Measurements from ENCODE around the gene TMEM106C. TPM values are rescaled to one million over a fixed set of nuclear protein-coding genes. Genes with fewer than 3 reads are reported as not detected.

Gene TMEM106C
- polyA plus RNA-seq, 1 donor (not counting 4 experiments of a cell fraction or from before 2014, with no cell fraction given), result 134 TPM

GRCh38 chr12:47993491-47993890 is 30.1 kb downstream of the TMEM106C start:
- H3K27ac ChIP-seq (ENCODE audit: control insufficient read depth, insufficient read depth, low read length), result no peak overlapping the region
- H3K9me1 ChIP-seq (ENCODE audit: control insufficient read depth, extremely low read depth, insufficient read depth, low read length), result no peaks in the 10 kb centered on the region
- H3K27me3 ChIP-seq (ENCODE audit: control insufficient read depth, extremely low read depth, insufficient read depth, low read length), result peaks cover 34% of the 10 kb centered on the region
- H3K36me3 ChIP-seq (ENCODE audit: control insufficient read depth in 2 of 2, extremely low read depth in 1 of 2, insufficient read depth in 2 of 2, low read length in 2 of 2), result no peaks in the 10 kb centered on the region
- dilution Hi-C loops (cut with MboI; ENCODE audit: extremely low pct_ligation_motif_present, low sequenced_read_pairs), result no loop called here
- H3K79me2 ChIP-seq (ENCODE audit: control insufficient read depth, insufficient read depth, low read length), result no peaks in the 10 kb centered on the region
- no peak overlapping the region for H3K4me3 ChIP-seq (ENCODE audit: control insufficient read depth in 2 of 3, extremely low read depth in 1 of 3, insufficient read depth in 2 of 3, low read depth in 1 of 3, low read length in 3 of 3)
- no peak for TF ChIP-seq CTCF (optimal IDR thresholded peaks at IDR 0.05 in 1 of 3, IDR thresholded peaks at IDR 0.05 in 1 of 3, conservative IDR thresholded peaks at IDR 0.05 in 1 of 3; ENCODE audit: extremely low read depth in 1 of 3, insufficient read depth in 2 of 3, low read length in 3 of 3)
- no peak for TF ChIP-seq EZH2 (IDR thresholded peaks at IDR 0.05; ENCODE audit: low read length)
- H3K4me1 ChIP-seq (ENCODE audit: control insufficient read depth, extremely low read depth, insufficient read depth, low read length), result no peaks in the 10 kb centered on the region
- H3K4me2 ChIP-seq (ENCODE audit: control insufficient read depth, extremely low read depth, insufficient read depth, low read depth, low read length), result no peak overlapping the region
- no peak overlapping the region for H3K9ac ChIP-seq (ENCODE audit: control insufficient read depth, extremely low read depth, insufficient read depth, low read length)
- no peak for DNase-seq (ENCODE audit: low read depth, low spot score)
- no peak overlapping the region for H2AFZ ChIP-seq (ENCODE audit: control insufficient read depth, low read length)
- no peak for FAIRE-seq
- H4K20me1 ChIP-seq (ENCODE audit: control insufficient read depth, extremely low read depth, insufficient read depth, low read length), result no peaks in the 10 kb centered on the region
- H3K9me3 ChIP-seq (ENCODE audit: control insufficient read depth, low read depth, low read length), result no peaks in the 10 kb centered on the region

- TF ChIP-seq CTCF (optimal IDR thresholded peaks at IDR 0.05 in 1 of 3, IDR thresholded peaks at IDR 0.05 in 1 of 3, conservative IDR thresholded peaks at IDR 0.05 in 1 of 3; ENCODE audit: extremely low read depth in 1 of 3, insufficient read depth in 2 of 3, low read length in 3 of 3) (no peak), EZH2 (IDR thresholded peaks at IDR 0.05; ENCODE audit: low read length) (no peak)
- H3K9ac ChIP-seq (ENCODE audit: control insufficient read depth, extremely low read depth, insufficient read depth, low read length), result no peak overlapping the region
- no peak overlapping the region for H3K4me3 ChIP-seq (ENCODE audit: control insufficient read depth in 2 of 3, extremely low read depth in 1 of 3, insufficient read depth in 2 of 3, low read depth in 1 of 3, low read length in 3 of 3)
- dilution Hi-C loops (cut with MboI; ENCODE audit: extremely low pct_ligation_motif_present, low sequenced_read_pairs), result no loop called here
- no peaks in the 10 kb centered on the region for H4K20me1 ChIP-seq (ENCODE audit: control insufficient read depth, extremely low read depth, insufficient read depth, low read length)
- peaks cover 5% of the 10 kb centered on the region for H3K4me1 ChIP-seq (ENCODE audit: control insufficient read depth, extremely low read depth, insufficient read depth, low read length)
- no peak overlapping the region for H3K27ac ChIP-seq (ENCODE audit: control insufficient read depth, insufficient read depth, low read length)
- H3K36me3 ChIP-seq (ENCODE audit: control insufficient read depth in 2 of 2, extremely low read depth in 1 of 2, insufficient read depth in 2 of 2, low read length in 2 of 2), result no peaks in the 10 kb centered on the region
- H3K9me3 ChIP-seq (ENCODE audit: control insufficient read depth, low read depth, low read length), result no peaks in the 10 kb centered on the region
- DNase-seq (ENCODE audit: low read depth, low spot score) (no peak), FAIRE-seq (no peak)
- H3K4me2 ChIP-seq (ENCODE audit: control insufficient read depth, extremely low read depth, insufficient read depth, low read depth, low read length), result no peak overlapping the region
- no peaks in the 10 kb centered on the region for H3K9me1 ChIP-seq (ENCODE audit: control insufficient read depth, extremely low read depth, insufficient read depth, low read length)
- H2AFZ ChIP-seq (ENCODE audit: control insufficient read depth, low read length), result no peak overlapping the region
- H3K79me2 ChIP-seq (ENCODE audit: control insufficient read depth, insufficient read depth, low read length), result no peaks in the 10 kb centered on the region
- H3K27me3 ChIP-seq (ENCODE audit: control insufficient read depth, extremely low read depth, insufficient read depth, low read length), result peaks cover 34% of the 10 kb centered on the region
Measured at GRCh38 chr12:47995981-47996401, 32.6 kb downstream of the TMEM106C start.

Measured in keratinocyte (primary cell).